HCT116 (cell line): ENCODE results near the gene COL5A1. TPM values are rescaled to one million over a fixed set of nuclear protein-coding genes. Genes with fewer than 3 reads are reported as not detected.

ENCODE experiments used
- ATAC-seq: fragments of 200-7000 bp; cut with Tn5 transposase; 2 replicates; pipeline ENCODE4 v1.9.1; 2020; ENCODE audit warnings: mild to moderate bottlenecking, moderate library complexity
- BruUV-seq: library from RNA; stranded (reverse); fragments of 400-500 nt; replicated peaks from 2 replicates; lab custom pipeline; 2021; lab: Mats Ljungman, UMichigan
- CTCF ChIA-PET: fragments of 300-600 bp; sonication (Branson Sonifier 250); formaldehyde crosslinking; loops from one replicate; lab custom pipeline; 2021; ENCODE audit warnings: antibody characterized with exemption; lab: Charles Lee
- POLR2A ChIA-PET: fragments of 300-600, 350-600 bp; sonication (Branson Sonifier 250); formaldehyde crosslinking; loops from one replicate; lab custom pipeline; 2021; ENCODE audit warnings: antibody characterized with exemption; lab: Charles Lee
- RAD21 ChIA-PET, 2 experiments: fragments of 300-600 bp; sonication (Branson Sonifier 250); formaldehyde crosslinking; loops; one replicate each; lab custom pipeline; 2023; ENCODE audit warnings: low total read pairs in 2 of 2; ENCODE audit not compliant: uncharacterized antibody in 2 of 2, unreplicated experiment in 2 of 2, low non-redundant PET in 1 of 2; lab: Charles Lee
- DNase-seq: peaks from one replicate; pipeline ENCODE4 v3.0.0-alpha.2; 2010; ENCODE audit warnings: low read depth, low spot score
- H2AFZ ChIP-seq: fragments of 200-600 bp; shearing (Covaris generic), sonication (generic); 2 replicates; pipeline ENCODE4 v1.6.1; 2017; ENCODE audit warnings: low read depth, mixed run types, mixed read lengths, antibody characterized with exemption, low read length; ENCODE audit not compliant: poor library complexity, severe bottlenecking
- H3K27ac ChIP-seq: 2 replicates; pipeline ENCODE4 v1.5.1; 2012; ENCODE audit warnings: low read depth, low read length
- H3K27me3 ChIP-seq: fragments of 200-600 bp; sonication (generic); 2 replicates; pipeline ENCODE4 v1.6.1; 2016; ENCODE audit warnings: mixed run types, low read length, mixed read lengths; ENCODE audit not compliant: insufficient read depth
- H3K36me3 ChIP-seq, 2 experiments: fragments of 200-500 bp in 1 of 2; fragments of 200-600 bp in 1 of 2; sonication (Bioruptor generic) in 1 of 2; sonication (generic) in 1 of 2; 2 replicates each; pipeline versions ENCODE4 v1.5.1 to v1.6.1; 2014 to 2016; ENCODE audit warnings: low read length in 2 of 2, inconsistent platforms in 1 of 2, mixed read lengths in 1 of 2, mixed run types in 1 of 2; ENCODE audit not compliant: insufficient read depth in 2 of 2, control insufficient read depth in 1 of 2
- H3K4me1 ChIP-seq, 2 experiments: fragments of 200-600 bp in 1 of 2; sonication (generic) in 1 of 2; 2 replicates each; pipeline versions ENCODE4 v1.5.1 to v1.6.1; 2012 to 2017; ENCODE audit warnings: low read length in 2 of 2, inconsistent platforms in 1 of 2, mild to moderate bottlenecking in 1 of 2, mixed read lengths in 1 of 2, mixed run types in 1 of 2, moderate library complexity in 1 of 2; ENCODE audit not compliant: insufficient read depth in 2 of 2, control insufficient read depth in 1 of 2
- H3K4me2 ChIP-seq: fragments of 200-600 bp; sonication (generic); 2 replicates; pipeline ENCODE4 v1.6.1; 2017; ENCODE audit warnings: mixed run types, low read length, mixed read lengths
- H3K4me3 ChIP-seq, 2 experiments: fragments of 200-600 bp in 1 of 2; sonication (generic) in 1 of 2; replicated peaks in 1 of 2; 2 replicates each; pipeline ENCODE4 v1.5.1; 2011 to 2016; ENCODE audit warnings: low read length in 2 of 2, control low read depth in 1 of 2, low read depth in 1 of 2, mild to moderate bottlenecking in 1 of 2, mixed read lengths in 1 of 2, mixed run types in 1 of 2
- H3K79me2 ChIP-seq: fragments of 200-600 bp; sonication (generic); 2 replicates; pipeline ENCODE4 v1.6.1; 2017; ENCODE audit warnings: mild to moderate bottlenecking, mixed run types, low read length, moderate library complexity, mixed read lengths; ENCODE audit not compliant: insufficient read depth
- H3K9ac ChIP-seq: fragments of 200-600 bp; sonication (generic); 2 replicates; pipeline ENCODE4 v1.6.1; 2016; ENCODE audit warnings: low read length, mixed read lengths
- H3K9me2 ChIP-seq: fragments of 200-600 bp; sonication (generic), shearing (Covaris generic); 2 replicates; pipeline ENCODE4 v1.6.1; 2017; ENCODE audit warnings: mixed run types, mild to moderate bottlenecking, moderate library complexity; ENCODE audit not compliant: insufficient read depth
- H3K9me3 ChIP-seq, 2 experiments: fragments of 200-500 bp in 1 of 2; fragments of 200-600 bp in 1 of 2; sonication (Bioruptor generic) in 1 of 2; sonication (generic) in 1 of 2; 2 replicates each; pipeline ENCODE4 v1.6.1; 2014 to 2017; ENCODE audit warnings: low read length in 2 of 2, mixed read lengths in 2 of 2, inconsistent platforms in 1 of 2, low read depth in 1 of 2, mild to moderate bottlenecking in 1 of 2, mixed run types in 1 of 2, moderate library complexity in 1 of 2; ENCODE audit not compliant: control insufficient read depth in 1 of 2, insufficient read depth in 1 of 2
- H4K20me1 ChIP-seq: fragments of 200-600 bp; sonication (generic), shearing (Covaris generic); 2 replicates; pipeline ENCODE4 v1.6.1; 2017; ENCODE audit warnings: mixed run types, mild to moderate bottlenecking, moderate library complexity; ENCODE audit not compliant: insufficient read depth
- CBX3 ChIP-seq: IDR thresholded peaks from 2 replicates; pipeline ENCODE4 v1.6.1; 2012; ENCODE audit warnings: low read depth
- ELF1 ChIP-seq: IDR thresholded peaks from 2 replicates; pipeline ENCODE4 v1.6.1; 2012; ENCODE audit warnings: low read depth, borderline replicate concordance
- EZH2phosphoT487 ChIP-seq: fragments of 200-600 bp; IDR thresholded peaks from 2 replicates; pipeline ENCODE4 v1.6.1; 2018; ENCODE audit warnings: antibody characterized with exemption, borderline replicate concordance
- FOSL1 ChIP-seq: IDR thresholded peaks from 2 replicates; pipeline ENCODE4 v1.6.1; 2012; ENCODE audit warnings: low read depth
- POLR2A ChIP-seq: IDR thresholded peaks from 2 replicates; pipeline ENCODE4 v1.7.0; 2011; ENCODE audit warnings: borderline replicate concordance; ENCODE audit not compliant: insufficient read depth, insufficient read length; ENCODE audit errors: extremely low read depth
- POLR2AphosphoS5 ChIP-seq: IDR thresholded peaks from 2 replicates; pipeline ENCODE4 v1.6.1; 2011; ENCODE audit warnings: mild to moderate bottlenecking, low read depth, low read length, moderate library complexity
- SRF ChIP-seq: IDR thresholded peaks from 2 replicates; pipeline ENCODE4 v1.6.1; 2012; ENCODE audit warnings: low read depth
- TCF7L2 ChIP-seq: IDR thresholded peaks from 2 replicates; pipeline ENCODE4 v1.7.0; 2011; ENCODE audit warnings: borderline replicate concordance, inconsistent platforms; ENCODE audit not compliant: insufficient read depth, insufficient read length; ENCODE audit errors: extremely low read depth
- ZFX ChIP-seq: fragments of 450-650 bp; IDR thresholded peaks from 2 replicates; pipeline ENCODE4 v1.6.1; 2017
- ZNF274 ChIP-seq: fragments of 200-500 bp; sonication (Bioruptor generic); IDR thresholded peaks from 2 replicates; pipeline ENCODE4 v1.6.1; 2014; ENCODE audit warnings: mild to moderate bottlenecking, low read depth, low read length, inconsistent platforms
- intact Hi-C: fragments of 100-400 bp; cut with micrococcal nuclease; formaldehyde crosslinking; loops from 2 replicates; pipeline ENCODE4 v1.10.0; 2022
- total RNA-seq: library from RNA; stranded (reverse); gene quantifications from one replicate; pipeline ENCODE4 v1.2.1, GENCODE V29; 2021; ENCODE audit not compliant: unreplicated experiment
- TF ChIP-seq, protein P1 (sequence below): IDR thresholded peaks from 2 replicates; pipeline ENCODE4 v1.6.1; 2012
- TF ChIP-seq, protein P2 (sequence below), 3 experiments: fragments of 200-600 bp in 1 of 3; sonication (generic) in 1 of 3; IDR thresholded peaks in 2 of 3; conservative IDR thresholded peaks in 1 of 3; 2 replicates each; pipeline ENCODE4 v1.5.1; 2012 to 2017; ENCODE audit warnings: low read depth in 2 of 3, low read length in 2 of 3, antibody characterized with exemption in 1 of 3, borderline replicate concordance in 1 of 3, control low read depth in 1 of 3, mild to moderate bottlenecking in 1 of 3, mixed read lengths in 1 of 3, mixed run types in 1 of 3, moderate library complexity in 1 of 3; ENCODE audit not compliant: insufficient read depth in 1 of 3
- TF ChIP-seq, protein P3 (sequence below): IDR thresholded peaks from 2 replicates; pipeline ENCODE4 v1.6.1; 2012; ENCODE audit warnings: low read depth
- TF ChIP-seq, protein P4 (sequence below): IDR thresholded peaks from 2 replicates; pipeline ENCODE4 v1.6.1; 2012

Gene COL5A1
- total RNA-seq, 1 experiment from 2014 or later = 0.30 TPM

DNA sequence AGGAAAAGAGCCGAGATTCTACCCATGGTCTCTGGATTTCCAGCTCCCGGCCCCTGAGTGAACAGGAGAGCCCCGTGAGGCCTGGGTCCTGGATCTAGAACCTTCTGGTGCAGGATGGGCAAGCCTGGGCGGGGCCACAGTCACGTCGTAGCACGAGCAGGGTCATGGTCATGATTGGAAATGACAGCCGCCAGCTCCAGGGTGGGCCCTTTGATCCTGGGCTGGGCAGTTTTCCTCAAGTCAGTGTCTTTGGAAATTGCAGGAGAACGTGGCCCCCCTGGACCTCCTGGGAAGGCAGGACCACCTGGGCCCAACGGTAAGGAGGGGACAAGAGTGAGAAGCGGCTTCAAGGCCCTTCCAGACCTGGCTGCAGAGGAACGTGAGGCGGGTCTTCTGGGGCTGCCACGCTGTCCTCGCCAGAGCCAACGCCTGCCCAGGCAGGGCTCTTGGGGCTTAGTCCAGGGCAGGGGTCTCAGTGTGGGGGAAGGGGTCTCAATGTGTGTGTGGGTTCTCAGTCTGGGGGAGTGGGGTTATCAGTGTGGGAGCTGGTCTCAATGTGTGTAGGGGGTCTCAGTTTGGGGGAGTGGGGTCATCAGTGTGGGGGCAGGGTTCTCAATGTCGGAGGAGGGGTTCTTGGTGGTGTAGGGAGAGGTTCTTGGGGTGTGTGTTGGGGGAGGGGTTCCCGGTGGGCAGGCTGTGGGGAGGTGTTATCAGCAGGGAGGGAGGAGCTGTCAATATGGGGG, 241.6 kb downstream of the COL5A1 start:
- TF ChIP-seq POLR2AphosphoS5 (no peak), ELF1 (no peak), ZNF274 (no peak), FOSL1 (no peak), EZH2phosphoT487 (no peak), TCF7L2 (no peak), CBX3 (no peak), POLR2A (no peak), ZFX (no peak), SRF (no peak)
- TF ChIP-seq, protein P1, sequence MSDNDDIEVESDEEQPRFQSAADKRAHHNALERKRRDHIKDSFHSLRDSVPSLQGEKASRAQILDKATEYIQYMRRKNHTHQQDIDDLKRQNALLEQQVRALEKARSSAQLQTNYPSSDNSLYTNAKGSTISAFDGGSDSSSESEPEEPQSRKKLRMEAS = no peak
- TF ChIP-seq, protein P2, sequence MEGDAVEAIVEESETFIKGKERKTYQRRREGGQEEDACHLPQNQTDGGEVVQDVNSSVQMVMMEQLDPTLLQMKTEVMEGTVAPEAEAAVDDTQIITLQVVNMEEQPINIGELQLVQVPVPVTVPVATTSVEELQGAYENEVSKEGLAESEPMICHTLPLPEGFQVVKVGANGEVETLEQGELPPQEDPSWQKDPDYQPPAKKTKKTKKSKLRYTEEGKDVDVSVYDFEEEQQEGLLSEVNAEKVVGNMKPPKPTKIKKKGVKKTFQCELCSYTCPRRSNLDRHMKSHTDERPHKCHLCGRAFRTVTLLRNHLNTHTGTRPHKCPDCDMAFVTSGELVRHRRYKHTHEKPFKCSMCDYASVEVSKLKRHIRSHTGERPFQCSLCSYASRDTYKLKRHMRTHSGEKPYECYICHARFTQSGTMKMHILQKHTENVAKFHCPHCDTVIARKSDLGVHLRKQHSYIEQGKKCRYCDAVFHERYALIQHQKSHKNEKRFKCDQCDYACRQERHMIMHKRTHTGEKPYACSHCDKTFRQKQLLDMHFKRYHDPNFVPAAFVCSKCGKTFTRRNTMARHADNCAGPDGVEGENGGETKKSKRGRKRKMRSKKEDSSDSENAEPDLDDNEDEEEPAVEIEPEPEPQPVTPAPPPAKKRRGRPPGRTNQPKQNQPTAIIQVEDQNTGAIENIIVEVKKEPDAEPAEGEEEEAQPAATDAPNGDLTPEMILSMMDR (IDR thresholded peaks at IDR 0.05 in 2 of 3, conservative IDR thresholded peaks at IDR 0.05 in 1 of 3; ENCODE audit: borderline replicate concordance in 1 of 3, insufficient read depth in 1 of 3, low read depth in 2 of 3, low read length in 2 of 3) = no peak
- TF ChIP-seq, protein P3, sequence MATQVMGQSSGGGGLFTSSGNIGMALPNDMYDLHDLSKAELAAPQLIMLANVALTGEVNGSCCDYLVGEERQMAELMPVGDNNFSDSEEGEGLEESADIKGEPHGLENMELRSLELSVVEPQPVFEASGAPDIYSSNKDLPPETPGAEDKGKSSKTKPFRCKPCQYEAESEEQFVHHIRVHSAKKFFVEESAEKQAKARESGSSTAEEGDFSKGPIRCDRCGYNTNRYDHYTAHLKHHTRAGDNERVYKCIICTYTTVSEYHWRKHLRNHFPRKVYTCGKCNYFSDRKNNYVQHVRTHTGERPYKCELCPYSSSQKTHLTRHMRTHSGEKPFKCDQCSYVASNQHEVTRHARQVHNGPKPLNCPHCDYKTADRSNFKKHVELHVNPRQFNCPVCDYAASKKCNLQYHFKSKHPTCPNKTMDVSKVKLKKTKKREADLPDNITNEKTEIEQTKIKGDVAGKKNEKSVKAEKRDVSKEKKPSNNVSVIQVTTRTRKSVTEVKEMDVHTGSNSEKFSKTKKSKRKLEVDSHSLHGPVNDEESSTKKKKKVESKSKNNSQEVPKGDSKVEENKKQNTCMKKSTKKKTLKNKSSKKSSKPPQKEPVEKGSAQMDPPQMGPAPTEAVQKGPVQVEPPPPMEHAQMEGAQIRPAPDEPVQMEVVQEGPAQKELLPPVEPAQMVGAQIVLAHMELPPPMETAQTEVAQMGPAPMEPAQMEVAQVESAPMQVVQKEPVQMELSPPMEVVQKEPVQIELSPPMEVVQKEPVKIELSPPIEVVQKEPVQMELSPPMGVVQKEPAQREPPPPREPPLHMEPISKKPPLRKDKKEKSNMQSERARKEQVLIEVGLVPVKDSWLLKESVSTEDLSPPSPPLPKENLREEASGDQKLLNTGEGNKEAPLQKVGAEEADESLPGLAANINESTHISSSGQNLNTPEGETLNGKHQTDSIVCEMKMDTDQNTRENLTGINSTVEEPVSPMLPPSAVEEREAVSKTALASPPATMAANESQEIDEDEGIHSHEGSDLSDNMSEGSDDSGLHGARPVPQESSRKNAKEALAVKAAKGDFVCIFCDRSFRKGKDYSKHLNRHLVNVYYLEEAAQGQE = no peak
- TF ChIP-seq, protein P4, sequence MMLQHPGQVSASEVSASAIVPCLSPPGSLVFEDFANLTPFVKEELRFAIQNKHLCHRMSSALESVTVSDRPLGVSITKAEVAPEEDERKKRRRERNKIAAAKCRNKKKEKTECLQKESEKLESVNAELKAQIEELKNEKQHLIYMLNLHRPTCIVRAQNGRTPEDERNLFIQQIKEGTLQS = no peak
- CTCF ChIA-PET = no interaction called here
- intact Hi-C loops = no loop called here
- no peak overlapping the region for H2AFZ ChIP-seq
- RAD21 ChIA-PET = no interaction called here
- no peak overlapping the region for H3K27ac ChIP-seq
- no peak overlapping the region for H3K4me2 ChIP-seq
- no peaks in the 10 kb centered on the region for H3K9me3 ChIP-seq
- no peaks in the 10 kb centered on the region for H3K9me2 ChIP-seq
- H3K4me1 ChIP-seq = no peaks in the 10 kb centered on the region
- no peak overlapping the region for H3K4me3 ChIP-seq
- no peaks in the 10 kb centered on the region; the same call in 1 of the 2 replicates for H3K27me3 ChIP-seq
- ATAC-seq (no peak), DNase-seq (no peak)
- no peaks in the 10 kb centered on the region for H4K20me1 ChIP-seq
- no peak overlapping the region for H3K9ac ChIP-seq
- POLR2A ChIA-PET = no interaction called here
- H3K79me2 ChIP-seq = no peaks in the 10 kb centered on the region
- BruUV-seq = no TSS peak
- H3K36me3 ChIP-seq = no peaks in the 10 kb centered on the region
